Ramos (cell line): ENCODE measurements around the gene MIPEP.

ENCODE experiments used
- in situ Hi-C: fragments of 300-500 bp; cut with MboI; formaldehyde crosslinking; loops from one replicate; pipeline ENCODE4 v1.14.3; 2022; ENCODE audit warnings: low sequenced_read_pairs; ENCODE audit not compliant: unreplicated experiment

The MIPEP gene

DNA sequence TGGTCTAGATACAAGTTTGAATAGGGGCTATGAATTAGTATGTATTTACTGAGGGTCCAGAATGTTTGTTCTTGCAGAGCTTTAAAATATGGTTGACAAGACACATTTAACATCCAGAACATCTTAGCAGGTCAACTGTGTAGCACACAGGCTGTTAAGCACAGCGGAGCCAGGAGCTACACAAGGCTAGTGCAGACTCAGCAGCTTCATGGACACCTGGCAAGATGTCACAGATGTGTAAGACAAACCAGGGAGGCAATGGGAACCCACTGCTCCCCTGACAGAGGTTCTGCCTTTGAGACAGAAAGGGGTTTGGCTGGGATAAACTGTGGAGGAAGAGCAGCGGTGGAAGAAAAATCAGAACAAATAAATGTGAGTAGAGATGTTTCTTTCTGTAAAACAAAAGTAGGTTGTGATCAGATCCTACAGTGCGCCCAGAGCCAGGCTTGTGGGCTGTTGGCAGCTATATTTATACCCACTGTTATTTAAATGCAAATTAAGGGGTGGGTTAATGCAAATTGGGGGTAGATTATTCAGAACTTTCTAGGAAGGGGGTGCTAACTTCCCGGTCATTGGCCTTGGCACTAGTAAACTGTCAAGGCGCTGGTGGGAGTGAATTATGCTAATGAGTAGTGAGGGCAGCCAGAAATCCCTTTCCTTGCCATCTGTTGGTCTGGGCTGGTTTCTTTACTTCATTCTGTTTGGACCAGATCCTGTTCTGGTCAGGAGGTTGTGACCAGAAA lies 33.0 kb downstream of the MIPEP start:
- in situ Hi-C loops, result no loop called here

DNA sequence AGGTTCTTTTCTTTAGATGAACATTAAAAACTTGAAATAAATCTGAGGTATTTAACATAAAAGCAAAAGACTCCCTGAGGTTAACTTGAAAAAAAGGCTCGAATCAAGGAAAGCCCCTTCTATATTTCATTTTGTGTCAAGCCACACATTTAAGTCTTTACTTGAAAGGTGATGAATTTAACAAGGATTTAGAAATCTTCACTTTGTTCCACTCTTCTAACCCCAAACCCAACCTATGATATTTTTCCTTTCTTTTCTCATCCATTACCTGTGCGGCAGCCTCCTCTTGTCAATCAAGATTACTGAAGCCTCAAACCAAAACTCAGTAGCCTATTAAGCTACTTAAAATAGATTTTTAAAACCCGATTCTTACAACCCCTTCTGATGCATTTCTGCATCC lies 33.8 kb downstream of the MIPEP start:
- in situ Hi-C loops, result no loop called here

DNA sequence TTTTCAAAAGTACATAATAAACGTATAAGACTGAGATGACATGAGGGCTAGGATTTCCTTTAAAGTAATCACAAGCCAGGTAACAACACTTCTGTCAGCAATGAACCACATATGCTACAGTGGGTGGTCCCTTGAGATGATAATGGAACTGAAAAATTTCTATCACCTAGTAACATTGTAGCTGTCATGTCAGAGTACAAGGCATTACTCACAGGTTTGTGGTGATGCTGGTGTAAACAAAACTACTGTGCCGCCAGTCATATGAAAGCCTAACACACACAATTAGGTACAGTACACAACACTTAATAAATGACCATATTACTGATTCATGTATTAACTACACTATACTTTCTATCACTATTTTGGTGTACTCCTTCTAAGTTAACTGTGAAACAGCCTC lies 36.8 kb downstream of the MIPEP start:
- in situ Hi-C loops, result no loop called here

DNA sequence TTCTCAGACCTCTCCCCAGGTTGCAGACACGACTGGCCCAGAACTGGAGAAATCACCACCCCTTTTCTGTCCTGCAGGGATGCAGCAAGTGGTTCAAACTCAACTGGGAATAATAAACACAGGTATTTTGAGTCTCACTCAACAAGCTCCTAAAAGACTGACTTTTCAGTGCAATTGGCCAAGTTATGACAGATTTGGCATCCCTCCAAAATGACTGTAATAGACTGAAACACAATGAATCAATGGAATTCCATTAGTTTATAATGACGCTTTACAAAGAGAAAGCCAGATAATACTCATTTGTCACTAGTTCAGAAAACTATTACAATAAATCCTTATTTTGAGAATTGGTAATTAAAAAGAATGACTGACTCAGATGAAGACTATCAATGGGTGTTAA lies 38.1 kb downstream of the MIPEP start:
- in situ Hi-C loops, result no loop called here

DNA sequence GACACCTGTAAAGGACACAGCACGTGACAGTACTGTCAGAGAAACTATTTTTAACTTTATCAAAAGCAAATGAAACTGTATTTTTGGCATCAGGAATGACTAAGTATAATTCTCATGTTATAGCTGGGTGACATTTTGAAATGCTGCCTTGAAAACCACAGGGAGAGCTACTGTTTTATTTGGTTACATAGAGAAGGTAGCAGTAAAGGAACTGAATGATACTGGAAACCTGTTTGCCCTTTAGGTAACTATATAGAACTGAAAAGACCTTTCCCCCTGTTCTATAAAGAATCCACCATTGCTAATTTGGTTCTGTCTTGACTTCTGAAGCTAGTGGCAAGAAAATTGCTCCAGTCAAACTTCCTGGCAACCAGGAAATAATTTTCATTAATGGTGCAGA lies 39.1 kb downstream of the MIPEP start:
- in situ Hi-C loops, result no loop called here

DNA sequence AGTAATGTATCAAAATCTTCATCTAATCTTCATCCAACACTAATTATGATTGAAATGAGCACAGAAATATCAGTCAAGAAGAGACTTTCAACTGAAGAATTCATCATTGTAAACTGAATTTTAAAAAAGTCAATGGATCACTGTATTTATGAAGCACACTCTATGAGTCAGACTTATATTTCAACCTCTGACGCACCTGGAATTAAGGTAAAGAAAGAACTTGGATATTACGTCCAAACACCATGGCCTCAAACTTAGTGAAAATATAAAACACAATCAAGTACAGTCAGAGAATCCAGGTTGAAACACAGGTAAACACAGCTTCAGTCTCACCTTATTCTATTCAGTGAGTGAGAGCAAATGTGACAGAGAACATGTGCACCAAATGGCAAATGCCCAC lies 39.5 kb downstream of the MIPEP start:
- in situ Hi-C loops, result no loop called here

DNA sequence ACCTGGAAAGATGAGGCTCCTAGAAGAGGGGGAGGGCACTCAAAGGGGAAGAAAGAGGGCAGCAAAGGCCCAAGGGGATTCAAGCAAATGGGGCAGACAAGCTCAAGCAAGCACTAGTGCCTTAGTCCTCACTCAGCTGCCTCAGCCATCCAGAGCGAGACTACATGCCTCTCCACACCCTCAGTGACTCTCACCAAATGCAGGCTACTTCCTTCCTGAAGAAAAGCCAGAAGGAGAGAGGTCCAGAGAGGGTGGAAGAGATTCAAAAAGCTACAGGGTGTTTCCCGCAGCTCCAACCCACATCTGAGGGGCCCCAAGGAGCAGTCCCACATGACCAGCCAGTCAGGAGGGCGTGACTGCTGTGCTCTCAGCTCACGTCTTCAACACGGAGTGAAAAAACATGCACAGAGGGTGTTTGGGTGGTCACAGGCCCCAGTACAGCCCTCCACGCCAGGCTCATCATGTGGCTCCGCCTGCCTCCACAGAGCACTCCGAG lies 40.5 kb downstream of the MIPEP start:
- in situ Hi-C loops, result no loop called here

DNA sequence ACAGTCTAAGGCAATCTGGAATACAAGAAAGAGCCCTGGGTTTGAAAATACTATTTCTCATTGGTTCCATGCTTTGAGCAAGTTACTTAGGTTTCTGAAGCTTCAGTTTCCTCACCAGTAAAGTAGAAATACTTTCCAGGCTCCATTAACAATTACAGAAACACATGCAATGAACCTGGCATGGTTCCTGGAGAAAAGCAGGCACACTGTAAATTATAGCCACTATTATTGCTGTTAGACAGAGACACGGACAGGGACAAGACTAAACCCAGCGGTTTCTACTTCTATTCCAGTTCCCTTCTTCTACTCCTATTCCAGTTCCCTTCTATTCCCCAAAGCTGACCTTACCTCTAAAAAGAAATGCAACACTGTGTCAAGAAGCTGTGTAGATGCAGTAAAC lies 41.2 kb downstream of the MIPEP start:
- in situ Hi-C loops, result no loop called here

DNA sequence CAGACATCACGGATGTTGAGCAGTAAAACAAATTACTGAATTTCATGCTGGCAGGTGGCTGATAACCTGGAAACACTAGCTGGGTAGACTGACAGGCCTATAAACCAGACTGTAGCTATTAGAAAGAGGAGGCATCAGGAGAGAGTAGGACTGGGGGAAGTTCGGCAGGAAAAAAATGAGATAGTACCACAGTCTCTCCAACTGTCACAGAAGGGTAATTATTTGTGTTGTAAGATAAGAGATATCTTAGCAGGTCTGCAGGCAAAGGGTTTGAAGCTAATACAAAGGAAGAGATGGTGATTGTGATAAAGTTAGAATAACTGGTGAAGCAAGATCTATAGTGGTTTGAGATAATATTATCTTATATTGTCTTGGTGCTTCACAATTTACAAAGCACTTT lies 41.7 kb downstream of the MIPEP start:
- in situ Hi-C loops, result no loop called here

DNA sequence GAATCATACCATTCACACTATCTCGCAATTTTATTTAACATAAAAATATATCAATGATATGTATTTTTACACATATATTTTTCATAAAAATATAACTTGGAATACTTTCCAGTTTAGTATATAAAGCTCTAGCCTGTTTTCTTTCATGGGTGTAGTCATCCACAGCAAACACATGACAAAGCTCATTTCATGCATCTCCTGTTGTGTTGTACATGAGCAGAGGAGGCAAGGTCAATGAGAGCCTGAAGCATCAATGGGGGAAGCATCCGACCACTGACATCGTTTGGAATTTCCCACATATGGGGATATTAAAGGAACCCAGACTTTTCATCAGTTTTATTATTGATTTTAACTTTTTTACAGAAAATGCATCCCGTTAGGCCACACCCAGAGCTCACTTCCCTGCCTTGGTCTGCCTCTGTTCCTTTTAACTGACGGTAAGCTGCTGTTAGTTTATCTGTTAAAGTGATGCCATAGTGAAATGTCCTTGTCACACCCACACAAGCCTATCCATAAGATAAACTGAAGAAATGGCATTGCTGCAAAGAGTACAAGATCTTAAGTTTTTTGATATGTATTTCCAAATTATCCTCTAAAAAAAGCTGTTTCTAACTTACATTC lies 44.0 kb downstream of the MIPEP start:
- in situ Hi-C loops, result no loop called here

DNA sequence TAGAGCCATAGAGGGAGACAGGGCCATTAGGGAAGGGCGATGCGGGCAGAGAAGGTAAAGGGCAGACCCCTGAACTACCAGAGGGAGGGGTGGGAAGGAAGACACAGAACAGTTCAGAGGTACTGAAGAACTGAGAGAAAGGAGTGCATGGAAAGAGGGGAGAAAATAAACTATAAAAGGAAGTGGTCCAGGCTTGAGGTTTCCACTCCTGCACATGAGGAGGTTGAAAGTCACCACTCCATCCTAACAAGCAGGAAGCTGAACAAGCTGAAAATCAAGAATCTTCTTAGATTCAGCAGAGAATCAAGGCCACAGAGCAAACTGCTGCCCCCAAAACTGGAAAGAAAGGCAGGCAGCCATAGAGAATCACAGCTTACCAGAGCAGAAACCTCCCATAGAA lies 45.1 kb downstream of the MIPEP start:
- in situ Hi-C loops, result no loop called here

DNA sequence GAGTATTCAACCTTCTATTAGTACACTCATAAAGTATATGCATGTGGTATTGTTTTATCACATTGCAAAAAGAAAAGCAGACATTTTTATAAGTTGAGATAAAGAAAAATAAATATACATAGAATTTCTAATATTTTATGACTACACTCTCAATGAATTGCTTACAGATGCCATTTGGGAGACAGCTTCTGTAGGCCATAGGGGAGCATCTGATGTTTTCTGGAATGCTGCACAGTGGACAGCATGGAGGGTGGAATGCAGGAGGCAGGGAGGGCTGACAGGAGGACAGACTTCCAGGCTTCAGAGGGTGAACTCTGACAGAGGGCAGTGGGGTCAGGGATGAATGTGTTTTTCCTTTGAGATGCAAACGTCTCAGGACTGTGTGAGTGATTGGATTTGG lies 45.8 kb downstream of the MIPEP start:
- in situ Hi-C loops, result no loop called here

DNA sequence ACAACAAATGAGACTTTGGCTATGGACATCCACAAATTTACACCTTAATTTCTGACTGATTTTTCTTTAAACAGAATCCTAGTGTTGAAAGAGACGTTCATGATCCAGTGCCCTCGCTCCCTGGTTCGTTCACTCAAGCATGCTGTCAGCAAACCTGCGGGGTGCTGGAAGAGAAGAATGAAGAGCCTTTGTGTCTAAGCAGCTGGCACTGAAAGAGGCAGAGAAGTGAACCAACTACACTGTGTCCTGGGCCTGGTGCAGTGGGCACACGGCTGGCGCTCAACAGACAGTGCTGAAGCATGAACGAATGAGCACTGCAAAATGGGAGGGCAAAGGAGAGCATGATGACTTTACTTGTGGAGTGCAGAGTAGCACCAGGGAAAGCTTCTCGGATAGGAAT lies 46.8 kb downstream of the MIPEP start:
- in situ Hi-C loops, result no loop called here

DNA sequence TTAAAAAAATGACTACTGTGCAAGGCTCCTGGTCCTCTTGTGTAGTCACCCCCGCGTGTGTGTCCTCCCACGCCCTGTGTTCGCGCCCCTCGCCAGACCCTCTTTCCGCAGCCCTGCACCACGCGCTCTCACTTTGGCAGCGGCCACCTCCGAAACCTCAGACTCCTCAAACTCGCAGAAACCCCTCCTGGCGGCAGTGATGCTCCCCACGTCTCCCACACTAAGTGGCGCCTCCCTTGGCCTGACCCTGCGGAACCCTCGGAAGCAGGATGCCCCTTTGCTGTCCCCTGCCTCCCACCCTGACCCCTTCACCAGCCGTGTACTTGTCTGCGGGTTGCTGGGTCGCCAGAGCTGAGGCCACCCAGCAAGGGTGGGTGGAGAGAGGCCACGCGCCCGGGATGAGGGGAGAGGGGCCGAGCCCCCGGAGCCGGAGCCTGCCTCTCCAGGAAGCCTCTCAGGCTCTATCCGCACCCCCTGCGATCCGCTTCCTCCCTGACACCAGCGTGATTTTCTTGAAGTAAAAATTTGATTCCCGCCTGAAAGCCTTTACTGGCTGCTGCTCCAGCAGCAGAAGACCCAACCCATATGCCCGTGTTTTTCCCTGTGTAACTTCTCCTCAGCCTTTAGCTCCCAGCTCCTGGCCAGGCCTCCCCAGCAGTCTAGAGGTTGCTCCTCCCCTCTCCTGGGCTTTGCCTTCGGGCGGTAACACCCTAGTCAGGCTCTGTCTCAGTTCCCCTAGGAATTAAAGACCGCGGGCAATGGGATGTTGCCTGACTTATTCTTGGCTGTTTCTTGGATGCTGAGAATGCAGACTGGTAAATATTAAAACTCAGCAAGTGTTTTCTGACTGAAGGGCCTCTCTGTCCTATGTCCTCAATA lies 55.2 kb downstream of the MIPEP start:
- in situ Hi-C loops, result no loop called here

DNA sequence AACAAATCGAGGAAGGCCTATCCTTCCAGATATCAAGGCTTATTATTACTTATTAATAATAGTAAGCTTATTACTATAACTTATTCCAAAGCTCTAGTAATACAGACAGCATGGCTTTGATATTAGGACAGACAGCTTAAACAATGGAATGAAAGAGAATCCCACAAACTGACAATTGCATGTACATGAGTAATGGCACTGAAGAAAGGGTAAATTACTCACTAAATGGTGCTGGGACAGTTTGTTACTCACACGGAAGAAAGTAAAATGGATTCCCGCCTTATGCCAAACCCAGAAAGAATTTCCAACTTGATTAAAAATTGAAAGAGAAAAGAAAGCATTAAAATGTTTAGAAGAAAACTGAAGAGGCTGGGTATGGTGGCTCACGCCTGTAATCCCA lies 60.3 kb downstream of the MIPEP start:
- in situ Hi-C loops, result no loop called here

DNA sequence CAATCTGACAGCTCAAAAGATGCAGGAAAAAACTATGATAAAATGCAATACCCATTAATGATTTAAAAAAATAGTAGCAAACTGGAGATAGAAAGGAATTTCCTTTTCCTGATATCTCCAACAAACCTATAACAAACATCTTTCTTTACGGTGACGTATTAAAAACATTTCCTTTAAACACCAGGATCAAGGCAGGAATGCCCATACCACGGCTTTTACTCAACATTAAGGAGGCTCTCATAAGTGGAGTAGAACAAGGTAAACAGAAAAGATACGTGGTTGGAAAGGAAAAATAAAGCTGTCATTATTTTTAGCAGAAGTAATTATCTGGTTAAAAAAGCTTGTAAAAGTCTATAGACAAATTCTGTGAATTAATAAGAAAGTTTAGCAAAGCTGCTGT lies 61.1 kb downstream of the MIPEP start:
- in situ Hi-C loops, result no loop called here

DNA sequence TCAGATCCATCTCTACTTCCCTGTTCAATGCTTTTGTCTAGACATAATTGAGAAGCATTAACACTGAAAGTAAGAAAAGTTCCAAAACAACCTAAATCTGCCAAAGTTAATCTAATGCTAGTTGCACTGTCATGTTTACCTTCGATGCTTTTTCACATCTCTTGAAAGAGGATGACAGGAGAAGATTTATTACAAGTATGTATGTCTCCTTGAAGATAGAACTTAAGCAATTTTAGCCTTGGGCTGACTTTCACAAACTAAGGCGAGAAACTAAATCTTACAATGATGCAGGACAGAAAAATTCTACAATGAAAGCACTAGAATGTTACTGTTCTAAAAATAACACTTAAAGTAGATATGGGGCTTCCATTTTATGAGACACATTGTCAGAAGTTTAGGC lies 64.0 kb downstream of the MIPEP start:
- in situ Hi-C loops, result no loop called here

DNA sequence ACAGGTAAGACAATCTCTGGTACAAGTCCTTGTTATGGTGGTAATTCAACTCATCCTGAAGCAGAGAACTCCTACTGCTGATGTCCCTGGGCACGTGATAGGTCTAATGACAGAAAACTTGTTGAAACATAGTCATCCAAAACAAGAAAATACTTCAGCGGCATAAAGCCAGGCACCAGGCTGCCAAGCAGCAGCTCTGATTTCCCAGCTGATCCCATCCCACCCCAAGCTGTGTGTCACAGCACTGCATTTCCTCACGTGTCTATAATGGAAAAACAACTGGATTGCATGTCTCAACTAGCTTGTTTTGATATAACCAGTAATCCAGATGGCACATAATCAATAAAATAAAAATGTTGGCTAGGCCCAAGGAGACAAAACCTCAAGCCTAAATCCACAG lies 64.8 kb downstream of the MIPEP start:
- in situ Hi-C loops, result no loop called here

DNA sequence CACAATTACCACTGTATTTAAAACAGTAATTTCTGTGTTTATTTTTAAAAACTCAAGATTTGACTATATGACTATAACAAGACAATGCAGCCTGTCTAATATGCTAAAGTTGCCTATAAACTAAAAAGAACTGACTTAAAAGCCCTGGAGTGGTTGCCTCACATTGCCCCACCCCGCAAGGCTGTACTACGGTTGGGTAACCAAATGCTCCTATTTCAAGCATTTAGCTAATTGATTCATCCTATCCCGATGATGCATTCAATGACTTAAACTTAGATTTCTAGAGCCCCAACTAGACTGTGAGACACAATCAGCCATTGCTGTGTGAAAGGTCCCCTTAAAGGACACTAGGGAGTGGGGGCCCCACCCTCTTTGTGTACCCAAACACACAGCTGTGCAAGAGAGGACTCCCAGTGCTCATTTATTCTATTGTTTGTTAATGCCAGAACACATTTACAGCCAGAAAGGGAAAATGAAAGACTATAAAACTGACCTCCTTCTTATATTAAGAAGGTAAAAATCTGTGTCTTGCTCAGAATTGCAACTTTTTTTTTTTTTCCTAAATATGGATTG lies 66.9 kb downstream of the MIPEP start:
- in situ Hi-C loops, result no loop called here

DNA sequence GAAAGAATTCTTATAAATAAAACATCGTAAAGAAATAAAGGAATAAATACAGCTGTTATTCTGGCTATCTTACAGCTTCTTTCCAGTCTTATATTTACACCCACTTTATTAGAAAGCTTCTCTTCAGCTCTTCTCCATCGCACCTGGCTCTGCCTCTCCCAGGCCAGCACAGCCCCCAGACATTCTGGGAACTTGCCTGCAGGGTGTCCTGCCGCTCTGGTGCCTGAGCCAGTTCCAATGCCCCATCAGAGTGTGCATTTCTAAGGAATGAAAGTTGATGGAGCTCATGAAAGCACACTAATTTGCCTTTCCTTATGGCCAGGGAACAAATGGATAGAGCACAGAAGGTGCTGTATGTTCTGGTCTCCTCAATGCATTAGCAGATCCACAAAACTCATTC lies 68.7 kb downstream of the MIPEP start:
- in situ Hi-C loops, result no loop called here

DNA sequence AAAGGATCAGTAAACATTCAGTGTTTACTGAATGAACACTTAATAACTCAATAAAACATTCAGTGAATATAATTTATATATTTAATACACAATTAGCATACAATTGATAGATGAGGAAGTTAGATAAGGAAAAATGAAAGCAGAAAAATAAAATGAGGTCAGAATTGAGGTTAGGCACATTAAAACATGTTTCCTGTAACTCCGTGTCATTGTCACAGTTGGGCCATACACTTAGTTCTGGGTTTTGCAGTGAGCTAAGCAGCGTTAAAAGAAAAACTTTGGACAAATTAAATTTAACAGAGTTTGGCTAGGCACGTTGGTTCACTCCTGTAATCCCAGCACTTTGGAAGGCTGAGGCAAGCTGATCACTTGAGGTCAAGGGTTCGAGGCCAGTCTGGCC lies 71.4 kb downstream of the MIPEP start:
- in situ Hi-C loops, result no loop called here
